Astrocyte (in vitro differentiated cells and primary cell): ENCODE results near the gene DIP2C. TPM values are rescaled to one million over a fixed set of nuclear protein-coding genes. Genes with fewer than 3 reads are reported as not detected.
"Not testable (repeated sequence)": the region's sequence is repeated elsewhere in the genome, so short reads cannot be mapped to it uniquely, and the experiment has no call there.

ENCODE experiments used
- DNase-seq: peaks from one replicate; pipeline ENCODE4 v3.0.0-alpha.2; 2010; ENCODE audit warnings: low read depth
- FAIRE-seq: peaks from 2 replicates; lab custom pipeline; 2011; peaks lifted over from hg19 to GRCh38; lab: Jason Lieb, UNC
- H2AFZ ChIP-seq: 2 replicates; pipeline ENCODE4 v1.6.0; 2012; ENCODE audit warnings: low read depth, low read length, inconsistent platforms
- H3K27ac ChIP-seq: 2 replicates; pipeline ENCODE4 v1.5.1; 2011; ENCODE audit warnings: low read depth, low read length, inconsistent platforms
- H3K27me3 ChIP-seq: 2 replicates; pipeline ENCODE4 v1.6.0; 2011; ENCODE audit warnings: low read length, inconsistent platforms; ENCODE audit not compliant: insufficient read depth
- H3K36me3 ChIP-seq: 2 replicates; pipeline ENCODE4 v1.5.1; 2011; ENCODE audit warnings: low read length, inconsistent platforms; ENCODE audit not compliant: insufficient read depth
- H3K4me1 ChIP-seq: 2 replicates; pipeline ENCODE4 v1.5.1; 2011; ENCODE audit warnings: low read length, inconsistent platforms; ENCODE audit not compliant: insufficient read depth
- H3K4me2 ChIP-seq: 2 replicates; pipeline ENCODE4 v1.6.0; 2012; ENCODE audit warnings: low read length, inconsistent platforms
- H3K4me3 ChIP-seq: 2 replicates; pipeline ENCODE4 v1.5.1; 2011; ENCODE audit warnings: low read depth, mild to moderate bottlenecking, low read length, inconsistent platforms; ENCODE audit not compliant: insufficient read depth
- H3K79me2 ChIP-seq: 2 replicates; pipeline ENCODE4 v1.6.0; 2012; ENCODE audit warnings: mild to moderate bottlenecking, low read length, inconsistent platforms; ENCODE audit not compliant: insufficient read depth
- H3K9ac ChIP-seq: 2 replicates; pipeline ENCODE4 v1.6.0; 2012; ENCODE audit warnings: mild to moderate bottlenecking, low read length, inconsistent platforms
- H3K9me3 ChIP-seq: 2 replicates; pipeline ENCODE4 v1.5.1; 2012; ENCODE audit warnings: low read depth, mild to moderate bottlenecking, low read length, inconsistent platforms; ENCODE audit not compliant: insufficient read depth
- H4K20me1 ChIP-seq: 2 replicates; pipeline ENCODE4 v1.6.0; 2012; ENCODE audit warnings: low read length, inconsistent platforms; ENCODE audit not compliant: insufficient read depth
- H3K27ac Mint-ChIP-seq: one replicate; pipeline ENCODE4 v1.8.0; 2021; ENCODE audit warnings: mild to moderate bottlenecking, mixed read lengths; ENCODE audit not compliant: unreplicated experiment
- H3K27me3 Mint-ChIP-seq: one replicate; pipeline ENCODE4 v1.8.0; 2021; ENCODE audit warnings: low read depth, mixed read lengths; ENCODE audit not compliant: unreplicated experiment
- H3K36me3 Mint-ChIP-seq: one replicate; pipeline ENCODE4 v1.8.0; 2021; ENCODE audit warnings: low read depth, mixed read lengths; ENCODE audit not compliant: unreplicated experiment
- H3K4me1 Mint-ChIP-seq: one replicate; pipeline ENCODE4 v1.8.0; 2021; ENCODE audit warnings: low read depth, mixed read lengths; ENCODE audit not compliant: unreplicated experiment
- H3K4me3 Mint-ChIP-seq: one replicate; pipeline ENCODE4 v1.8.0; 2021; ENCODE audit warnings: mild to moderate bottlenecking, moderate library complexity, mixed read lengths; ENCODE audit not compliant: unreplicated experiment
- H3K9me3 Mint-ChIP-seq: one replicate; pipeline ENCODE4 v1.8.0; 2021; ENCODE audit warnings: mild to moderate bottlenecking, mixed read lengths; ENCODE audit not compliant: unreplicated experiment
- EZH2 ChIP-seq: IDR thresholded peaks from 2 replicates; pipeline ENCODE4 v1.6.1; 2012; ENCODE audit warnings: mild to moderate bottlenecking, low read length, inconsistent platforms; ENCODE audit not compliant: insufficient read depth
- total RNA-seq: library from RNA; stranded (reverse); gene quantifications from 2 replicates; pipeline ENCODE4 v1.2.1, GENCODE V29; 2021
- TF ChIP-seq, protein P1 (sequence below): IDR thresholded peaks from 2 replicates; pipeline ENCODE4 v1.5.1; 2011; ENCODE audit warnings: low read depth, mild to moderate bottlenecking, inconsistent platforms, low read length, moderate library complexity; ENCODE audit not compliant: insufficient read depth

DIP2C gene
- total RNA-seq, 1 donor from 2014 or later, result 27.3 TPM

DNA sequence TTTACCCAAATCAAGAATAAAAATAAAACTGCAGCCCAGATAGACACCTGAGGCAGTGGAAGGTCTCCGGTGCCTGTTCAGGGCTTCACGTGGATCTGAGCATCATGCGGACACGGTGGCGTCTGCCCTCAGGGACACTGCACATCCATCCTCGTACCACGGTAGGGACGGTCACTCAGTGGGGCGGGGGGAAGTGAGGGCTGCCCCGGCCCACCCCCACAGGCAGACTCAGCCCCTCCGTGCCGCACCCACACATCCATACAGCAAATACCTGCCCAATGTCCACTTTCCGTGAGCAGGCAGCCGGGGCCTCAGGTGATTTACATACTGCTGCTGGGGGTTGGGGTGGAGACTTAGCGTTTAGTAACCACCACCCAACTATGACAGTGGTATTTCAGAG lies 207.8 kb downstream of the DIP2C start:
- no peaks in the 10 kb centered on the region for H3K27me3 Mint-ChIP-seq
- FAIRE-seq, result no peak
- H3K9me3 Mint-ChIP-seq, result peaks cover 10% of the 10 kb centered on the region

DNA sequence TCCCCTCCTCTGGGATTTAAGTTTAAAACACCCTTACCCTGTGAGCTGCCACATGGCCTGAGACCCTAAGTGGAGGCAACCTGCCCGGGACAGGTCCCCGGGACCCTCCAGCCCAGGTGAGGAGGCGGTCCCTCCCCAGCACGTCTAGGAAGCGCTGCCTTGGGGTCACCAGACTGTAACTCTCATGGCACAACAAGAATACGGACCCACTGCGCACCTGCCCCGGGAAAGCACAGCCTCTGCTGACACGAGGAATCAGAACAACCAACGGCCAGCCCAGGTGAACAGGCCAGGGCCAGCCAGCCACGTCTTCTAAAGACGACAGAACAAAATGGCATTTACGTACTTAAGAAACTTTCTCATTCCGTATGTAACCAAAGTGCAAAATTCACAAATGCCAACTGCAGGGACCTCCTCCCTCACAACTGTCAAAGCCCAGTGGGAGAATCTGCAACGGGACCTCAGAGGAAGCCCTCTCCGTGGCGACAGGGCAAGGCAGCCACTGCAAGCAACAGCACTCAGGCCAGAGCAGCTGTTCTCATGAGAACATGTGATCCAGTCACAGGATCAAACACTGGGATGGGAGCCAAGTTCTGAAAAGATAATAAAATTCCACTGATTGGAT lies 208.4 kb downstream of the DIP2C start:
- peaks cover 10% of the 10 kb centered on the region for H3K4me1 ChIP-seq
- DNase-seq (no peak), FAIRE-seq (no peak)
- H3K79me2 ChIP-seq, result peaks cover 15% of the 10 kb centered on the region
- TF ChIP-seq EZH2, result no peak
- TF ChIP-seq, protein P1, sequence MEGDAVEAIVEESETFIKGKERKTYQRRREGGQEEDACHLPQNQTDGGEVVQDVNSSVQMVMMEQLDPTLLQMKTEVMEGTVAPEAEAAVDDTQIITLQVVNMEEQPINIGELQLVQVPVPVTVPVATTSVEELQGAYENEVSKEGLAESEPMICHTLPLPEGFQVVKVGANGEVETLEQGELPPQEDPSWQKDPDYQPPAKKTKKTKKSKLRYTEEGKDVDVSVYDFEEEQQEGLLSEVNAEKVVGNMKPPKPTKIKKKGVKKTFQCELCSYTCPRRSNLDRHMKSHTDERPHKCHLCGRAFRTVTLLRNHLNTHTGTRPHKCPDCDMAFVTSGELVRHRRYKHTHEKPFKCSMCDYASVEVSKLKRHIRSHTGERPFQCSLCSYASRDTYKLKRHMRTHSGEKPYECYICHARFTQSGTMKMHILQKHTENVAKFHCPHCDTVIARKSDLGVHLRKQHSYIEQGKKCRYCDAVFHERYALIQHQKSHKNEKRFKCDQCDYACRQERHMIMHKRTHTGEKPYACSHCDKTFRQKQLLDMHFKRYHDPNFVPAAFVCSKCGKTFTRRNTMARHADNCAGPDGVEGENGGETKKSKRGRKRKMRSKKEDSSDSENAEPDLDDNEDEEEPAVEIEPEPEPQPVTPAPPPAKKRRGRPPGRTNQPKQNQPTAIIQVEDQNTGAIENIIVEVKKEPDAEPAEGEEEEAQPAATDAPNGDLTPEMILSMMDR, result no peak
- no peak overlapping the region for H3K27ac Mint-ChIP-seq
- H4K20me1 ChIP-seq, result peaks cover 61% of the 10 kb centered on the region
- H3K4me1 Mint-ChIP-seq, result peaks cover 7% of the 10 kb centered on the region
- H3K4me3 Mint-ChIP-seq, result no peak overlapping the region
- H3K27ac ChIP-seq, result no peak overlapping the region
- H3K27me3 ChIP-seq, result no peaks in the 10 kb centered on the region
- no peaks in the 10 kb centered on the region for H3K9me3 ChIP-seq
- no peak overlapping the region for H3K9ac ChIP-seq
- peaks cover 29% of the 10 kb centered on the region for H3K36me3 Mint-ChIP-seq
- H2AFZ ChIP-seq, result no peak overlapping the region
- H3K4me2 ChIP-seq, result no peak overlapping the region
- H3K4me3 ChIP-seq, result no peak overlapping the region
- H3K36me3 ChIP-seq, result peaks cover 2% of the 10 kb centered on the region
- H3K27me3 Mint-ChIP-seq, result no peaks in the 10 kb centered on the region
- peaks cover 10% of the 10 kb centered on the region for H3K9me3 Mint-ChIP-seq

More for the DNA sequence above, 207.8 kb downstream of the DIP2C start:
- H3K79me2 ChIP-seq, result peaks cover 19% of the 10 kb centered on the region
- H2AFZ ChIP-seq, result no peak overlapping the region
- H4K20me1 ChIP-seq, result peaks cover 61% of the 10 kb centered on the region
- no peaks in the 10 kb centered on the region for H3K9me3 ChIP-seq
- Mint-ChIP-seq H3K27ac (no peak overlapping the region), H3K4me3 (no peak overlapping the region), H3K4me1 (peaks cover 12% of the 10 kb centered on the region), H3K36me3 (peaks cover 26% of the 10 kb centered on the region)
- H3K9ac ChIP-seq, result no peak overlapping the region
- peaks cover 10% of the 10 kb centered on the region for H3K4me1 ChIP-seq
- DNase-seq, result no peak
- no peak overlapping the region for H3K4me3 ChIP-seq
- H3K27me3 ChIP-seq, result no peaks in the 10 kb centered on the region
- H3K27ac ChIP-seq, result no peak overlapping the region
- peaks cover 2% of the 10 kb centered on the region for H3K36me3 ChIP-seq
- no peak overlapping the region for H3K4me2 ChIP-seq
- TF ChIP-seq, protein P1, result no peak
- no peak for TF ChIP-seq EZH2

DNA sequence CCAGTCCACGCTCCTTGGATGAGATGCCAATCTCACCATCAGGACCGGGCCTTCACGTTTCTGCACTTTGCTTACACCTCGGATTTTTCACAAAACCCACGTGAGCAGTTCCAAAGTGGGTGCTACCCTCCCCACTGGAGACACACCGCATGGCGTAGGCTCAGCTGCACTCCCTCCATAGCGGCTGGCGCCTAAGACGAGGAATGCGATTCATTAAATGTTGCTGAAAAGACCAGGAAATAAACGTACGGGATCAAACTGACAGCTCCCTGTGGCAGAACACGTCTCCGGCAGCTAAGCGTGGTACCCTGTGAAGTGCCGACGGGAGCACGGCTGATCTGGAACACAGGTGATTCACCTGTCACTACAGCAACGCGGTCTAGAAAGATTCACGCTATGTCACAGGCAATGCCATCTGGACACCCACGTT lies 209.0 kb downstream of the DIP2C start:
- TF ChIP-seq EZH2, result no peak
- TF ChIP-seq, protein P1, result no peak
- Histone ChIP-seq H3K27ac (no peak overlapping the region), H3K4me1 (peaks cover 8% of the 10 kb centered on the region), H3K4me2 (no peak overlapping the region), H2AFZ (no peak overlapping the region), H3K79me2 (peaks cover 16% of the 10 kb centered on the region), H3K27me3 (no peaks in the 10 kb centered on the region), H4K20me1 (peaks cover 61% of the 10 kb centered on the region), H3K4me3 (no peak overlapping the region), H3K36me3 (peaks cover 2% of the 10 kb centered on the region), H3K9ac (no peak overlapping the region), H3K9me3 (no peaks in the 10 kb centered on the region)
- H3K4me1 Mint-ChIP-seq, result peaks cover 4% of the 10 kb centered on the region
- no peak for DNase-seq
- H3K36me3 Mint-ChIP-seq, result peaks cover 33% of the 10 kb centered on the region
- H3K27ac Mint-ChIP-seq, result no peak overlapping the region
- H3K27me3 Mint-ChIP-seq, result no peaks in the 10 kb centered on the region
- FAIRE-seq, result no peak
- no peak overlapping the region for H3K4me3 Mint-ChIP-seq
- peaks cover 10% of the 10 kb centered on the region for H3K9me3 Mint-ChIP-seq

DNA sequence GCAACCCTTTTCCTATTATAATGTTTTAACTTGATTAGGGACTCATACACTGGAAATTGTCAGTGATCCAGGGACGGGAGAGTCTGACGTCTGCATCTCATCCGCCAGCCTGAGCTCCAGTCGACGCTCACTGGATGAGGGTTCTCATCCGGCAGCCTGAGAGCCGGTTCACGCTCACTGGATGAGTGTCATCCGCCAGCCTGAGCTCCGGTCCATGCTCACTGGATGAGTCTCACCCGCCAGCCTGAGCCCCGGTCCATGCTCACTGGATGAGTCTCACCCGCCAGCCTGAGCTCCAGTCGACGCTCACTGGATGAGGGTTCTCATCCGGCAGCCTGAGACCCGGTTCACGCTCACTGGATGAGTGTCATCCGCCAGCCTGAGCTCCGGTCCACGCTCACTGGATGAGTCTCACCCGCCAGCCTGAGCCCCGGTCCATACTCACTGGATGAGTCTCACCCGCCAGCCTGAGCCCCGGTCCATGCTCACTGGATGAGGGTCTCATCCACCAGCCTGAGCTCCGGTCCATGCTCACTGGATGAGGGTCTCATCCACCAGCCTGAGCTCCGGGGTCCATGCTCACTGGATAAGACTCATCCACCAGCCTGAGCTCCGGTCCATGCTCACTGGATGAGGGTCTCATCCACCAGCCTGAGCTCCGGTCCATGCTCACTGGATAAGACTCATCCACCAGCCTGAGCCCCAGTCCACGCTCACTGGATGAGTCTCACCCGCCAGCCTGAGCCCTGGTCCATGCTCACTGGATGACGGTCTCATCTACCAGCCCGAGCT lies 209.6 kb downstream of the DIP2C start:
- H3K36me3 Mint-ChIP-seq, result peaks cover 33% of the 10 kb centered on the region
- H3K4me3 Mint-ChIP-seq, DNase-seq, H3K27ac Mint-ChIP-seq, H3K9me3 Mint-ChIP-seq, H3K27me3 ChIP-seq, H3K4me3 ChIP-seq, H3K9me3 ChIP-seq, H3K4me2 ChIP-seq, H3K27me3 Mint-ChIP-seq, H3K4me1 ChIP-seq, FAIRE-seq, H3K27ac ChIP-seq, H3K9ac ChIP-seq, H3K36me3 ChIP-seq, H3K4me1 Mint-ChIP-seq, H2AFZ ChIP-seq: not testable (repeated sequence)
- Histone ChIP-seq H3K79me2 (peaks cover 16% of the 10 kb centered on the region), H4K20me1 (peaks cover 60% of the 10 kb centered on the region)
